HEK293 (cell line): ENCODE results near the gene HACD3.

Experiments used
- GLIS1 ChIP-seq: fragments of 450-650 bp; formaldehyde crosslinking; IDR thresholded peaks from 2 replicates; pipeline ENCODE4 v1.5.1; 2016; ENCODE audit warnings: missing biosample characterization, missing genetic modification characterization
- KLF10 ChIP-seq: fragments of 450-650 bp; IDR thresholded peaks from 2 replicates; pipeline ENCODE4 v1.5.1; 2018; ENCODE audit warnings: missing biosample characterization, mild to moderate bottlenecking, missing genetic modification characterization
- SP2 ChIP-seq: fragments of 450-650 bp; formaldehyde crosslinking; IDR thresholded peaks from 2 replicates; pipeline ENCODE4 v1.5.1; 2016; ENCODE audit warnings: missing biosample characterization, missing genetic modification characterization
- WT1 ChIP-seq: fragments of 450-650 bp; formaldehyde crosslinking; IDR thresholded peaks from 2 replicates; pipeline ENCODE4 v1.5.1; 2016; ENCODE audit warnings: missing biosample characterization, missing genetic modification characterization
- YY1 ChIP-seq: fragments of 450-650 bp; formaldehyde crosslinking; IDR thresholded peaks from 2 replicates; pipeline ENCODE4 v1.5.1; 2018; ENCODE audit warnings: missing biosample characterization, missing genetic modification characterization
- ZIC2 ChIP-seq: fragments of 450-650 bp; formaldehyde crosslinking; IDR thresholded peaks from 2 replicates; pipeline ENCODE4 v1.5.1; 2016; ENCODE audit warnings: missing biosample characterization, missing genetic modification characterization
- ZNF10 ChIP-seq: fragments of 450-650 bp; formaldehyde crosslinking; IDR thresholded peaks from 2 replicates; pipeline ENCODE4 v1.5.1; 2017; ENCODE audit warnings: missing biosample characterization, missing genetic modification characterization
- ZNF184 ChIP-seq: fragments of 450-650 bp; IDR thresholded peaks from 2 replicates; pipeline ENCODE4 v1.5.1; 2018; ENCODE audit warnings: missing biosample characterization, mild to moderate bottlenecking, missing genetic modification characterization
- ZNF19 ChIP-seq: fragments of 450-650 bp; formaldehyde crosslinking; IDR thresholded peaks from 2 replicates; pipeline ENCODE4; 2016; ENCODE audit warnings: missing biosample characterization, missing genetic modification characterization, low read depth
- ZNF202 ChIP-seq: fragments of 450-650 bp; formaldehyde crosslinking; IDR thresholded peaks from 2 replicates; pipeline ENCODE4 v1.5.1; 2016; ENCODE audit warnings: missing biosample characterization, missing genetic modification characterization, borderline replicate concordance
- ZNF24 ChIP-seq: fragments of 450-650 bp; formaldehyde crosslinking; IDR thresholded peaks from 2 replicates; pipeline ENCODE4 v1.5.1; 2016; ENCODE audit warnings: missing biosample characterization, missing genetic modification characterization
- ZNF416 ChIP-seq: fragments of 450-650 bp; formaldehyde crosslinking; IDR thresholded peaks from 2 replicates; pipeline ENCODE4 v1.5.1; 2016; ENCODE audit warnings: missing biosample characterization, missing genetic modification characterization
- ZNF521 ChIP-seq: fragments of 450-650 bp; formaldehyde crosslinking; IDR thresholded peaks from 2 replicates; pipeline ENCODE4 v1.5.1; 2017; ENCODE audit warnings: missing biosample characterization, mild to moderate bottlenecking, missing genetic modification characterization
- ZNF555 ChIP-seq: fragments of 450-650 bp; formaldehyde crosslinking; conservative IDR thresholded peaks from 2 replicates; pipeline ENCODE4 v1.5.1; 2017; ENCODE audit warnings: missing biosample characterization, mild to moderate bottlenecking, missing genetic modification characterization, inconsistent platforms
- ZNF571 ChIP-seq: fragments of 450-650 bp; formaldehyde crosslinking; IDR thresholded peaks from 2 replicates; pipeline ENCODE4 v1.5.0; 2017; ENCODE audit warnings: missing biosample characterization, missing genetic modification characterization
- TF ChIP-seq, protein P1 (sequence below): fragments of 450-650 bp; formaldehyde crosslinking; IDR thresholded peaks from 2 replicates; pipeline ENCODE4 v1.5.1; 2016; ENCODE audit warnings: missing biosample characterization, missing genetic modification characterization, low read depth
- TF ChIP-seq, protein P2 (sequence below): fragments of 450-650 bp; formaldehyde crosslinking; conservative IDR thresholded peaks from 2 replicates; pipeline ENCODE4 v1.5.1; 2016; ENCODE audit warnings: low read depth, missing biosample characterization, missing genetic modification characterization
- TF ChIP-seq, protein P3 (sequence below): fragments of 450-650 bp; formaldehyde crosslinking; IDR thresholded peaks from 2 replicates; pipeline ENCODE4 v1.5.1; 2017; ENCODE audit warnings: missing biosample characterization, missing genetic modification characterization
- TF ChIP-seq, protein P4 (sequence below): sonication (generic); formaldehyde crosslinking; IDR thresholded peaks from 2 replicates; pipeline ENCODE4 v1.8.1; 2022; ENCODE audit warnings: mild to moderate bottlenecking, moderate library complexity, missing genetic modification reagents
- TF ChIP-seq, protein P5 (sequence below): fragments of 450-650 bp; formaldehyde crosslinking; IDR thresholded peaks from 2 replicates; pipeline ENCODE4 v1.5.1; 2016; ENCODE audit warnings: missing biosample characterization, missing genetic modification characterization
- TF ChIP-seq, protein P6 (sequence below): fragments of 450-650 bp; formaldehyde crosslinking; IDR thresholded peaks from 2 replicates; pipeline ENCODE4 v1.5.1; 2016; ENCODE audit warnings: missing biosample characterization, missing genetic modification characterization
- TF ChIP-seq, protein P7 (sequence below): fragments of 450-650 bp; IDR thresholded peaks from 2 replicates; pipeline ENCODE4 v1.5.1; 2018; ENCODE audit warnings: missing biosample characterization, mild to moderate bottlenecking, missing genetic modification characterization
- TF ChIP-seq, protein P8 (sequence below): fragments of 450-650 bp; formaldehyde crosslinking; IDR thresholded peaks from 2 replicates; pipeline ENCODE4 v1.5.1; 2016; ENCODE audit warnings: missing biosample characterization, missing genetic modification characterization

Gene HACD3

DNA sequence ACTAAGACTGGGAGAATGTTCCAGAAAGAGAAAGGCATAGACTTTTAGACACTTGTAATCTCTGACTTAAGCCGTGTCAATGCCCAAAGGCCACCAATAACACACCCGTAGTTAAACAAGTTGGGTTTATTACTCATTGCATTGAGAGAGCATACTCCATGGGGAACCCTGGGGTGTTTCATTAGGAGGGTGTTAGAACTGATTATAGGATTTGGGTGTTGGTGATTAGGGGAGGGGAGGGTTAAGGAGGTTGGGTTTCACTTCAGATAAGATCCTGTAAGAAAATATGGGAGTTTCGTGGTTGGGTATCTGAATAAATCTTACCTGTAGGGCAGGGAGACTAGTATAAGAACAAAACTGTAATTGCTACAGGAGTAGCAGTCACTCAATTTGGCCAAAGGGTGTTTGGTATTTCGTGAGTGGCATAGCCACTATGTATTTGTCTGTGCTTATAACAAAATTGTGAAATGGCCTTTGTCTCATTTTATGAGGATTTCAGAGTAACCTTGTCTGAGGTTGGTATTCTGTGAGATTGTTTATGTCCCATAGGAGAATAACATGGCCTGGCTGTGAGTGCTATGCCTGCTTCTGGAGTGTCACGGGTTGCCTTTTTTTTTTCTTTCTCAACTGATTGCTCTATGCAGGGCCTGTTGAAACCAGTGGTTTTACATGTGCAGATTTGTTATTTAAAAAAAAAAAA is 2.9 kb downstream of the HACD3 start (continued):
- TF ChIP-seq, protein P1, sequence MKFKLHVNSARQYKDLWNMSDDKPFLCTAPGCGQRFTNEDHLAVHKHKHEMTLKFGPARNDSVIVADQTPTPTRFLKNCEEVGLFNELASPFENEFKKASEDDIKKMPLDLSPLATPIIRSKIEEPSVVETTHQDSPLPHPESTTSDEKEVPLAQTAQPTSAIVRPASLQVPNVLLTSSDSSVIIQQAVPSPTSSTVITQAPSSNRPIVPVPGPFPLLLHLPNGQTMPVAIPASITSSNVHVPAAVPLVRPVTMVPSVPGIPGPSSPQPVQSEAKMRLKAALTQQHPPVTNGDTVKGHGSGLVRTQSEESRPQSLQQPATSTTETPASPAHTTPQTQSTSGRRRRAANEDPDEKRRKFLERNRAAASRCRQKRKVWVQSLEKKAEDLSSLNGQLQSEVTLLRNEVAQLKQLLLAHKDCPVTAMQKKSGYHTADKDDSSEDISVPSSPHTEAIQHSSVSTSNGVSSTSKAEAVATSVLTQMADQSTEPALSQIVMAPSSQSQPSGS (tag by site-specific recombination) = no peak
- TF ChIP-seq GLIS1 (no peak), ZNF184 (tag by site-specific recombination) (no peak), ZNF19 (tag by site-specific recombination) (no peak), SP2 (tag by site-specific recombination) (no peak), WT1 (tag by site-specific recombination) (peak; percentile 100), ZNF10 (tag by site-specific recombination) (peak; percentile 20; the same call in 1 of the 2 replicates), ZNF416 (tag by site-specific recombination) (no peak), ZNF24 (tag by site-specific recombination) (no peak; the same call in 1 of the 2 replicates), ZNF521 (no peak), ZNF202 (tag by site-specific recombination) (no peak), ZNF571 (tag by site-specific recombination) (no peak), YY1 (tag by site-specific recombination) (no peak), KLF10 (tag by site-specific recombination) (peak; percentile 47; the same call in 1 of the 2 replicates), ZIC2 (tag by site-specific recombination) (peak; percentile 38), ZNF555 (tag by site-specific recombination) (no peak)
- TF ChIP-seq, protein P2, sequence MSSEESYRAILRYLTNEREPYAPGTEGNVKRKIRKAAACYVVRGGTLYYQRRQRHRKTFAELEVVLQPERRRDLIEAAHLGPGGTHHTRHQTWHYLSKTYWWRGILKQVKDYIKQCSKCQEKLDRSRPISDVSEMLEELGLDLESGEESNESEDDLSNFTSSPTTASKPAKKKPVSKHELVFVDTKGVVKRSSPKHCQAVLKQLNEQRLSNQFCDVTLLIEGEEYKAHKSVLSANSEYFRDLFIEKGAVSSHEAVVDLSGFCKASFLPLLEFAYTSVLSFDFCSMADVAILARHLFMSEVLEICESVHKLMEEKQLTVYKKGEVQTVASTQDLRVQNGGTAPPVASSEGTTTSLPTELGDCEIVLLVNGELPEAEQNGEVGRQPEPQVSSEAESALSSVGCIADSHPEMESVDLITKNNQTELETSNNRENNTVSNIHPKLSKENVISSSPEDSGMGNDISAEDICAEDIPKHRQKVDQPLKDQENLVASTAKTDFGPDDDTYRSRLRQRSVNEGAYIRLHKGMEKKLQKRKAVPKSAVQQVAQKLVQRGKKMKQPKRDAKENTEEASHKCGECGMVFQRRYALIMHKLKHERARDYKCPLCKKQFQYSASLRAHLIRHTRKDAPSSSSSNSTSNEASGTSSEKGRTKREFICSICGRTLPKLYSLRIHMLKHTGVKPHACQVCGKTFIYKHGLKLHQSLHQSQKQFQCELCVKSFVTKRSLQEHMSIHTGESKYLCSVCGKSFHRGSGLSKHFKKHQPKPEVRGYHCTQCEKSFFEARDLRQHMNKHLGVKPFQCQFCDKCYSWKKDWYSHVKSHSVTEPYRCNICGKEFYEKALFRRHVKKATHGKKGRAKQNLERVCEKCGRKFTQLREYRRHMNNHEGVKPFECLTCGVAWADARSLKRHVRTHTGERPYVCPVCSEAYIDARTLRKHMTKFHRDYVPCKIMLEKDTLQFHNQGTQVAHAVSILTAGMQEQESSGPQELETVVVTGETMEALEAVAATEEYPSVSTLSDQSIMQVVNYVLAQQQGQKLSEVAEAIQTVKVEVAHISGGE (tag by site-specific recombination) = no peak
- TF ChIP-seq, protein P3, sequence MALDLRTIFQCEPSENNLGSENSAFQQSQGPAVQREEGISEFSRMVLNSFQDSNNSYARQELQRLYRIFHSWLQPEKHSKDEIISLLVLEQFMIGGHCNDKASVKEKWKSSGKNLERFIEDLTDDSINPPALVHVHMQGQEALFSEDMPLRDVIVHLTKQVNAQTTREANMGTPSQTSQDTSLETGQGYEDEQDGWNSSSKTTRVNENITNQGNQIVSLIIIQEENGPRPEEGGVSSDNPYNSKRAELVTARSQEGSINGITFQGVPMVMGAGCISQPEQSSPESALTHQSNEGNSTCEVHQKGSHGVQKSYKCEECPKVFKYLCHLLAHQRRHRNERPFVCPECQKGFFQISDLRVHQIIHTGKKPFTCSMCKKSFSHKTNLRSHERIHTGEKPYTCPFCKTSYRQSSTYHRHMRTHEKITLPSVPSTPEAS (tag by site-specific recombination) = no peak
- TF ChIP-seq, protein P4, sequence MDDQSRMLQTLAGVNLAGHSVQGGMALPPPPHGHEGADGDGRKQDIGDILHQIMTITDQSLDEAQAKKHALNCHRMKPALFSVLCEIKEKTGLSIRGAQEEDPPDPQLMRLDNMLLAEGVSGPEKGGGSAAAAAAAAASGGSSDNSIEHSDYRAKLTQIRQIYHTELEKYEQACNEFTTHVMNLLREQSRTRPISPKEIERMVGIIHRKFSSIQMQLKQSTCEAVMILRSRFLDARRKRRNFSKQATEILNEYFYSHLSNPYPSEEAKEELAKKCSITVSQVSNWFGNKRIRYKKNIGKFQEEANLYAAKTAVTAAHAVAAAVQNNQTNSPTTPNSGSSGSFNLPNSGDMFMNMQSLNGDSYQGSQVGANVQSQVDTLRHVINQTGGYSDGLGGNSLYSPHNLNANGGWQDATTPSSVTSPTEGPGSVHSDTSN (CRISPR knock-in tag) = no peak
- TF ChIP-seq, protein P5, sequence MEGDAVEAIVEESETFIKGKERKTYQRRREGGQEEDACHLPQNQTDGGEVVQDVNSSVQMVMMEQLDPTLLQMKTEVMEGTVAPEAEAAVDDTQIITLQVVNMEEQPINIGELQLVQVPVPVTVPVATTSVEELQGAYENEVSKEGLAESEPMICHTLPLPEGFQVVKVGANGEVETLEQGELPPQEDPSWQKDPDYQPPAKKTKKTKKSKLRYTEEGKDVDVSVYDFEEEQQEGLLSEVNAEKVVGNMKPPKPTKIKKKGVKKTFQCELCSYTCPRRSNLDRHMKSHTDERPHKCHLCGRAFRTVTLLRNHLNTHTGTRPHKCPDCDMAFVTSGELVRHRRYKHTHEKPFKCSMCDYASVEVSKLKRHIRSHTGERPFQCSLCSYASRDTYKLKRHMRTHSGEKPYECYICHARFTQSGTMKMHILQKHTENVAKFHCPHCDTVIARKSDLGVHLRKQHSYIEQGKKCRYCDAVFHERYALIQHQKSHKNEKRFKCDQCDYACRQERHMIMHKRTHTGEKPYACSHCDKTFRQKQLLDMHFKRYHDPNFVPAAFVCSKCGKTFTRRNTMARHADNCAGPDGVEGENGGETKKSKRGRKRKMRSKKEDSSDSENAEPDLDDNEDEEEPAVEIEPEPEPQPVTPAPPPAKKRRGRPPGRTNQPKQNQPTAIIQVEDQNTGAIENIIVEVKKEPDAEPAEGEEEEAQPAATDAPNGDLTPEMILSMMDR (tag by site-specific recombination) = no peak
- TF ChIP-seq, protein P6, sequence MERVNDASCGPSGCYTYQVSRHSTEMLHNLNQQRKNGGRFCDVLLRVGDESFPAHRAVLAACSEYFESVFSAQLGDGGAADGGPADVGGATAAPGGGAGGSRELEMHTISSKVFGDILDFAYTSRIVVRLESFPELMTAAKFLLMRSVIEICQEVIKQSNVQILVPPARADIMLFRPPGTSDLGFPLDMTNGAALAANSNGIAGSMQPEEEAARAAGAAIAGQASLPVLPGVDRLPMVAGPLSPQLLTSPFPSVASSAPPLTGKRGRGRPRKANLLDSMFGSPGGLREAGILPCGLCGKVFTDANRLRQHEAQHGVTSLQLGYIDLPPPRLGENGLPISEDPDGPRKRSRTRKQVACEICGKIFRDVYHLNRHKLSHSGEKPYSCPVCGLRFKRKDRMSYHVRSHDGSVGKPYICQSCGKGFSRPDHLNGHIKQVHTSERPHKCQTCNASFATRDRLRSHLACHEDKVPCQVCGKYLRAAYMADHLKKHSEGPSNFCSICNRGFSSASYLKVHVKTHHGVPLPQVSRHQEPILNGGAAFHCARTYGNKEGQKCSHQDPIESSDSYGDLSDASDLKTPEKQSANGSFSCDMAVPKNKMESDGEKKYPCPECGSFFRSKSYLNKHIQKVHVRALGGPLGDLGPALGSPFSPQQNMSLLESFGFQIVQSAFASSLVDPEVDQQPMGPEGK (tag by site-specific recombination) = peak; percentile 79
- TF ChIP-seq, protein P7, sequence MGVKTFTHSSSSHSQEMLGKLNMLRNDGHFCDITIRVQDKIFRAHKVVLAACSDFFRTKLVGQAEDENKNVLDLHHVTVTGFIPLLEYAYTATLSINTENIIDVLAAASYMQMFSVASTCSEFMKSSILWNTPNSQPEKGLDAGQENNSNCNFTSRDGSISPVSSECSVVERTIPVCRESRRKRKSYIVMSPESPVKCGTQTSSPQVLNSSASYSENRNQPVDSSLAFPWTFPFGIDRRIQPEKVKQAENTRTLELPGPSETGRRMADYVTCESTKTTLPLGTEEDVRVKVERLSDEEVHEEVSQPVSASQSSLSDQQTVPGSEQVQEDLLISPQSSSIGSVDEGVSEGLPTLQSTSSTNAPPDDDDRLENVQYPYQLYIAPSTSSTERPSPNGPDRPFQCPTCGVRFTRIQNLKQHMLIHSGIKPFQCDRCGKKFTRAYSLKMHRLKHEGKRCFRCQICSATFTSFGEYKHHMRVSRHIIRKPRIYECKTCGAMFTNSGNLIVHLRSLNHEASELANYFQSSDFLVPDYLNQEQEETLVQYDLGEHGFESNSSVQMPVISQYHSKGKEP = no peak
- TF ChIP-seq, protein P8, sequence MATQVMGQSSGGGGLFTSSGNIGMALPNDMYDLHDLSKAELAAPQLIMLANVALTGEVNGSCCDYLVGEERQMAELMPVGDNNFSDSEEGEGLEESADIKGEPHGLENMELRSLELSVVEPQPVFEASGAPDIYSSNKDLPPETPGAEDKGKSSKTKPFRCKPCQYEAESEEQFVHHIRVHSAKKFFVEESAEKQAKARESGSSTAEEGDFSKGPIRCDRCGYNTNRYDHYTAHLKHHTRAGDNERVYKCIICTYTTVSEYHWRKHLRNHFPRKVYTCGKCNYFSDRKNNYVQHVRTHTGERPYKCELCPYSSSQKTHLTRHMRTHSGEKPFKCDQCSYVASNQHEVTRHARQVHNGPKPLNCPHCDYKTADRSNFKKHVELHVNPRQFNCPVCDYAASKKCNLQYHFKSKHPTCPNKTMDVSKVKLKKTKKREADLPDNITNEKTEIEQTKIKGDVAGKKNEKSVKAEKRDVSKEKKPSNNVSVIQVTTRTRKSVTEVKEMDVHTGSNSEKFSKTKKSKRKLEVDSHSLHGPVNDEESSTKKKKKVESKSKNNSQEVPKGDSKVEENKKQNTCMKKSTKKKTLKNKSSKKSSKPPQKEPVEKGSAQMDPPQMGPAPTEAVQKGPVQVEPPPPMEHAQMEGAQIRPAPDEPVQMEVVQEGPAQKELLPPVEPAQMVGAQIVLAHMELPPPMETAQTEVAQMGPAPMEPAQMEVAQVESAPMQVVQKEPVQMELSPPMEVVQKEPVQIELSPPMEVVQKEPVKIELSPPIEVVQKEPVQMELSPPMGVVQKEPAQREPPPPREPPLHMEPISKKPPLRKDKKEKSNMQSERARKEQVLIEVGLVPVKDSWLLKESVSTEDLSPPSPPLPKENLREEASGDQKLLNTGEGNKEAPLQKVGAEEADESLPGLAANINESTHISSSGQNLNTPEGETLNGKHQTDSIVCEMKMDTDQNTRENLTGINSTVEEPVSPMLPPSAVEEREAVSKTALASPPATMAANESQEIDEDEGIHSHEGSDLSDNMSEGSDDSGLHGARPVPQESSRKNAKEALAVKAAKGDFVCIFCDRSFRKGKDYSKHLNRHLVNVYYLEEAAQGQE = no peak
